Naive B cell (primary cell): Measurements from ENCODE around the gene CSGALNACT2. TPM values are rescaled to one million over a fixed set of nuclear protein-coding genes. Genes with fewer than 3 reads are reported as not detected.

Experiments
- ATAC-seq, 2 donors: fragments of 150-1000 bp; cut with Tn5 transposase; 2 replicates each; pipeline ENCODE4 v1.10.0; 2021; ENCODE audit warnings: low read depth in 2 of 2, mild to moderate bottlenecking in 2 of 2, moderate library complexity in 2 of 2
- DNase-seq: peaks from one replicate; pipeline ENCODE4 v3.0.0; 2022
- H3K27ac Mint-ChIP-seq, 6 donors: one replicate each; pipeline ENCODE4 v1.8.0; 2020 to 2022; ENCODE audit warnings: mild to moderate bottlenecking in 6 of 6, mixed read lengths in 6 of 6, moderate library complexity in 5 of 6, inconsistent platforms in 2 of 6
- H3K27me3 Mint-ChIP-seq, 3 donors: one replicate each; pipeline ENCODE4 v1.8.0; 2021 to 2022; ENCODE audit warnings: mixed read lengths in 3 of 3, mild to moderate bottlenecking in 1 of 3
- H3K36me3 Mint-ChIP-seq, 2 donors: one replicate each; pipeline ENCODE4 v1.8.0; 2020 to 2022; ENCODE audit warnings: mixed read lengths in 2 of 2, inconsistent platforms in 1 of 2, mild to moderate bottlenecking in 1 of 2
- H3K4me1 Mint-ChIP-seq, 3 donors: one replicate each; pipeline ENCODE4 v1.8.0; 2020 to 2022; ENCODE audit warnings: mixed read lengths in 3 of 3, inconsistent platforms in 1 of 3, mild to moderate bottlenecking in 1 of 3, moderate library complexity in 1 of 3
- H3K4me3 Mint-ChIP-seq, 8 donors: one replicate each; pipeline ENCODE4 v1.8.0; 2020 to 2022; ENCODE audit warnings: mild to moderate bottlenecking in 8 of 8, mixed read lengths in 8 of 8, moderate library complexity in 8 of 8, inconsistent platforms in 2 of 8
- H3K9me3 Mint-ChIP-seq, 7 donors: one replicate each; pipeline ENCODE4 v1.8.0; 2020 to 2022; ENCODE audit warnings: mixed read lengths in 7 of 7, mild to moderate bottlenecking in 5 of 7, inconsistent platforms in 2 of 7, moderate library complexity in 1 of 7
- polyA plus RNA-seq, 6 donors: library from polyadenylated mRNA; unstranded; fragments of 300-500 nt; fragmentation: Illumina TruSeq; gene quantifications; one replicate each; pipeline ENCODE4 v1.2.3, GENCODE V29; 2021; ENCODE audit warnings: low read depth in 6 of 6

The CSGALNACT2 gene
- polyA plus RNA-seq, 6 donors from 2014 or later, result 10.0 to 16.0 (median 12.4) TPM

- no peaks in the 10 kb centered on the region for H3K36me3 Mint-ChIP-seq
- DNase-seq (peak; percentile 32), ATAC-seq (peak; percentile 63 to 68)
- H3K4me3 Mint-ChIP-seq, result peak overlapping the region in 7 of 8 donors; percentile 85 to 93 (median 89)
- peak overlapping the region in 1 of 6 donors; percentile 65 for H3K27ac Mint-ChIP-seq
- H3K9me3 Mint-ChIP-seq, result no peaks in the 10 kb centered on the region
- no peaks in the 10 kb centered on the region for H3K27me3 Mint-ChIP-seq
- H3K4me1 Mint-ChIP-seq, result peaks cover 5 to 12% (median 6%) of the 10 kb centered on the region in 3 donors
These were observed 64.6 kb downstream of the CSGALNACT2 start for GRCh38 chr10:43202657-43203447.

GRCh38 chr10:43203448-43204041, 65.3 kb downstream of the CSGALNACT2 start:
- peaks cover 5 to 12% (median 6%) of the 10 kb centered on the region in 3 donors for H3K4me1 Mint-ChIP-seq
- no peaks in the 10 kb centered on the region for H3K27me3 Mint-ChIP-seq
- DNase-seq (peak; percentile 37), ATAC-seq (peak in 1 of 2 donors; percentile 35)
- no peaks in the 10 kb centered on the region for H3K36me3 Mint-ChIP-seq
- H3K27ac Mint-ChIP-seq, result no peak overlapping the region
- no peaks in the 10 kb centered on the region for H3K9me3 Mint-ChIP-seq
- H3K4me3 Mint-ChIP-seq, result peak overlapping the region in 7 of 8 donors; percentile 15 to 89 (median 63)

DNA sequence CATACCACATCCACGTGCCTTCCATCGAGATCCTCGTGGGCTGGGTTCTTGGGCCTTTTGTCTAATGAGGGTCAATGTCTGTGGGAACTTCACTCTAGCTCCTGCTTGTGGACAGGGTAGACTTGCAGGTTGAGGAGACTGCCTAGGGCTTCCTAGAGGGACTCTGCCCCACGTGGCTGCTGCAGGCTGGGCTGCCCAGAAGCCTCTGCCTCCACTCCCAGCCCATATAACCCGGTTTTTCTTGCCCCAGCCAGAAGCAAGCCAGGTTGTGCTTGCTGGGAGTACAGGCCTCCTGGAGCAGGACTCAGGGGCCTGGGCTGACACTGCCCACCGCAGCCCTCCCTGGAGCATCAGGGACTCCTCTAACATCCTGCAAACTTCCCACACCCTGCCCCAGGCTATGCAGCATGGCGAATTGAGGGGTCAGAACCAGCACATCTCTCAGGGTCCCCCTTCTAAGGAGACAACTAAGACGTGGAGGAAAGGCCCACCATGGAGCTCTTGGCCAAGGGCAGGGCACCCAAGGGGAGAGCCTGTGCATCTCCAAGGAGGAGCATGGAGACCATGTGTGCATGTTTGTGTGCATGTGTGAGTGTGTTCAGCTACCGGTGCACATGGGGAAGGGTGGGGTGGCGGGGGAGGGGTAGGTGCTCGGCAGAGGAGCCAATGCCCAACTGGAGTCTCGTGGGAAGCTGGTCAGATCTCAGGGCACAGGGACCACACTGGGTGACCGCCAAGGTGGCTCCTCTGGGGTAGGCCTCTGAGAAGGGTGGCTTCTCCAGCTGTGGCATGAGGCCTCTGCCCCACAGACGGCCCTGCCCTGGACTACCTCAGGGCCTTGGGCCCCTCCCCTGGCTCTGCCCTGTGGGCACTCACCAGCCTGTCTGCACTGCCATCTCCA, 66.0 kb downstream of the CSGALNACT2 start:
- H3K36me3 Mint-ChIP-seq, result no peaks in the 10 kb centered on the region
- peak overlapping the region in 5 of 8 donors; percentile 15 to 89 (median 40) for H3K4me3 Mint-ChIP-seq
- peaks cover 5 to 12% (median 6%) of the 10 kb centered on the region in 3 donors for H3K4me1 Mint-ChIP-seq
- H3K27me3 Mint-ChIP-seq, result no peaks in the 10 kb centered on the region
- no peak for ATAC-seq
- H3K9me3 Mint-ChIP-seq, result no peaks in the 10 kb centered on the region
- DNase-seq, result no peak
- no peak overlapping the region for H3K27ac Mint-ChIP-seq

GRCh38 chr10:43204943-43205671, 66.9 kb downstream of the CSGALNACT2 start:
- H3K4me1 Mint-ChIP-seq, result peaks cover 5 to 12% (median 6%) of the 10 kb centered on the region in 3 donors

DNA sequence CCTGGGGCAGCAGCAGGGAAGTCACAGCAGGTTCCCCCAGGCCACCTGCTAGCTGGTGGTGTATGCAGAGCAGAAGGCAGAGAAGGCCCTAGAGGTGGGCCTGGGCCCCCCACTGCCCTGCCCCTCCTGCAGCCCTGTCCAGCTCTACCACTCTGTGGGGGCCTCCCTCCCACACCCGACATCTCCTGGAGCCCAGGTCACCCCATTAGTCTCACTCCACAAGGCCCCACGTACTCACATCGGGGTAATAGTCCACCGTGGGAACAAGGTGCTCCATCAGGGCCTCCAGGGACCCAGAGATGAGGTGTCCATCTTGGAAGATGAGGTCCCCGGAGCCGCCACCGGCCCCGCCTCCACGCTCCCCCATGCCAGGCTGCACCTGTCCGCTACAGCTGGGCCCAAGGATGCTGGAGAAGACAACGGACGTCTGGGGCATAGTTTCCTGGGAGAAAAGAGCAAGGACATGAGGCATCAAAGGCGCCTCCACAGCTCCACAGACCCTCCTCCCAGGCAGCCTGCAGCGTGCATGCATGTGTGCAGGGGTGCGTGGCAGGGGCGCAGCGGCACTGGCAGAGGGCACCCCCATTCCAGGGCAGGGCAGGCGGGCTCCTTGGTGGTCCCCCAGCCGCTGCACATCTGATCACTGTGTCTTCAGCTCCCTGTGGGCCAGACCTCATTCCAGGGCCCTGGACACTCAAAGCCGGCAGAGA, 67.6 kb downstream of the CSGALNACT2 start:
- DNase-seq, result no peak
- no peak for ATAC-seq
- Mint-ChIP-seq H3K4me3 (peak overlapping the region in 1 of 8 donors; percentile 30), H3K27me3 (no peaks in the 10 kb centered on the region), H3K36me3 (no peaks in the 10 kb centered on the region), H3K9me3 (no peaks in the 10 kb centered on the region), H3K27ac (no peak overlapping the region), H3K4me1 (peaks cover 5 to 12% (median 6%) of the 10 kb centered on the region in 3 donors)

More at GRCh38 chr10:43204943-43205671, 66.9 kb downstream of the CSGALNACT2 start:
- DNase-seq, result peak; percentile 27
- Mint-ChIP-seq H3K27ac (peak overlapping the region in 1 of 6 donors; percentile 44), H3K36me3 (no peaks in the 10 kb centered on the region), H3K4me3 (peak overlapping the region in 1 of 8 donors; percentile 30), H3K9me3 (no peaks in the 10 kb centered on the region), H3K27me3 (no peaks in the 10 kb centered on the region)
- peak; percentile 45 to 50 for ATAC-seq

- no peak overlapping the region for H3K4me3 Mint-ChIP-seq
- H3K27me3 Mint-ChIP-seq, result no peaks in the 10 kb centered on the region
- ATAC-seq (no peak), DNase-seq (no peak)
- peaks cover 5 to 7% (median 6%) of the 10 kb centered on the region in 3 donors for H3K4me1 Mint-ChIP-seq
- H3K36me3 Mint-ChIP-seq, result no peaks in the 10 kb centered on the region
- no peak overlapping the region for H3K27ac Mint-ChIP-seq
- no peaks in the 10 kb centered on the region for H3K9me3 Mint-ChIP-seq
These were observed 68.4 kb downstream of the CSGALNACT2 start for GRCh38 chr10:43206391-43207235.

DNA sequence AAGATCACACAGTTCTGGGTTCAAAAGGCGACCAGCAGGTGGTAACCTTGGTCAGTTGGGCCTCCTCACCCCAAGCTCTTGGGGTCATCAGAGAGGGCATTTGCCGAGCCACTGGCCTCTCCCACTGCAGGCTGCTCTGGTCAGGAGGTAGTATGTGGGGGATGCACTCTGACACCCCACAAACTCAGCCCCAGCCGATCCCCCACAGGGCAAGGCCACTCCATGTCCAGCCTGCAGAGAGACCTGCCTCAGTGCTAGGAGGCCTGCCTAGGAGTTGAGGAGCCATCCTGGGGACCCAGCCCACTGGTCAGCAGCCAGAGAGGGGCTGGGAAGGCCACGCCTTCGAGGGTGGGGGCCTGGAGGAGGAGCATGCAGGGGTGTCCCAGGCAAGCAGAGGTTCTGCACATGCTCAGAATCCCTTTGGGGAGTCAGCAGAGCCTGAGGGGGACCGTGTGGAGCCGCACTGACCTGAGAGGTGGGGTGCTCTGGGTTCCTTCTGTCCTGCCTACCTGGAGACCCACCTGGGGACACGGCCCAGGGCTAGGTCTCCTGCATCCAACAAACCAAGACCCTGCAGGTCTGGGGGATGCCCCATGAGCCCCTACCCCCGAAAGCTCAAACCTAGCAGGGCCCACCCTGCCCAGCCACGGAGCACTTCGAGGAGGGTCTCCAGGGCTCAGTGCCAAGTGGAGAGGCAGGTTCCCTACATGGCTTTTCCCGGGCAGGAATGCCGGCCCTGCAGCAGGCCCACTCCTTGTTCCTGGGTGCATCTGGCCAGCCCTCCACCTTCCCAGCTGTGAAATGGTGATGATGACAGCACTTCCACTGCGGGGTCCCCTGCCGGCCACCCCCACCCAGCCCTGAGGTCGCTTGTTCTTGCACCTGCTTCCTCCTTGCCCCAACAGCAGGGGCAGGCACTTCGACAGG, 70.2 kb downstream of the CSGALNACT2 start:
- Mint-ChIP-seq H3K9me3 (no peaks in the 10 kb centered on the region), H3K4me1 (no peaks in the 10 kb centered on the region), H3K36me3 (no peaks in the 10 kb centered on the region), H3K27ac (peak overlapping the region in 1 of 6 donors; percentile 56), H3K27me3 (no peaks in the 10 kb centered on the region), H3K4me3 (no peak overlapping the region)
- ATAC-seq (no peak), DNase-seq (no peak)

- Mint-ChIP-seq H3K36me3 (no peaks in the 10 kb centered on the region), H3K27ac (no peak overlapping the region), H3K4me3 (no peak overlapping the region), H3K4me1 (no peaks in the 10 kb centered on the region), H3K27me3 (peaks cover 0 to 2% (median 0%) of the 10 kb centered on the region in 3 donors), H3K9me3 (no peaks in the 10 kb centered on the region)
- ATAC-seq (no peak), DNase-seq (no peak)
These were observed 70.8 kb downstream of the CSGALNACT2 start for GRCh38 chr10:43209074-43209455.

GRCh38 chr10:43209651-43210141, 71.5 kb downstream of the CSGALNACT2 start:
- H3K4me3 Mint-ChIP-seq, result no peak overlapping the region
- ATAC-seq (no peak), DNase-seq (no peak)
- peaks cover 0 to 5% (median 0%) of the 10 kb centered on the region in 3 donors for H3K27me3 Mint-ChIP-seq
- peak overlapping the region in 1 of 6 donors; percentile 30 for H3K27ac Mint-ChIP-seq
- H3K4me1 Mint-ChIP-seq, result no peaks in the 10 kb centered on the region
- H3K36me3 Mint-ChIP-seq, result no peaks in the 10 kb centered on the region
- no peaks in the 10 kb centered on the region for H3K9me3 Mint-ChIP-seq

DNA sequence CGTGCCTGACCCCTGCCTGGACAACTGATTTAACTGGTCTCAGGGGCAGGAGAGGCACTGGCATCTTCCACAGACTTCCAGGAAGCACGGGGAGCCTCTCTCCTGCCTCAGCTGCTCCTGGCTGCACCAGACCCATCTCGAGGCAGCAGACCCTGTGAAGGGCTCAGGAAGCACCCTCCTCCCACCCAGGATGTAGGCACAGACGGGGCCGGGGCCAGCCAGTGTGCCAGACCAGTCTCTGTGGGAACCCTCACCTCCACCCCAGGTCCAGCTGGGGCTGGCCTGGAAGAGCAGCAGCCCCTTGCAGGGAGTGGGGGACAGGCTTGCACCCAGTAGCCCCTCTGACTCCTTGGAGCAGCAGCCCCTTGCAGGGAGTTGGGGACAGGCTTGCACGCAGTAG, 72.3 kb downstream of the CSGALNACT2 start:
- DNase-seq (no peak), ATAC-seq (no peak)
- peaks cover 0 to 5% (median 0%) of the 10 kb centered on the region in 3 donors for H3K27me3 Mint-ChIP-seq
- no peaks in the 10 kb centered on the region for H3K36me3 Mint-ChIP-seq
- H3K4me1 Mint-ChIP-seq, result no peaks in the 10 kb centered on the region
- no peaks in the 10 kb centered on the region for H3K9me3 Mint-ChIP-seq
- no peak overlapping the region for H3K4me3 Mint-ChIP-seq
- peak overlapping the region in 1 of 6 donors; percentile 64 for H3K27ac Mint-ChIP-seq

GRCh38 chr10:43211030-43211429, 72.8 kb downstream of the CSGALNACT2 start:
- H3K27me3 Mint-ChIP-seq, result peaks cover 0 to 5% (median 0%) of the 10 kb centered on the region in 3 donors
- no peak for ATAC-seq
- H3K4me1 Mint-ChIP-seq, result no peaks in the 10 kb centered on the region
- DNase-seq, result no peak
- H3K27ac Mint-ChIP-seq, result peak overlapping the region in 1 of 6 donors; percentile 64
- H3K4me3 Mint-ChIP-seq, result no peak overlapping the region
- H3K36me3 Mint-ChIP-seq, result no peaks in the 10 kb centered on the region
- no peaks in the 10 kb centered on the region for H3K9me3 Mint-ChIP-seq
